Measurements from ENCODE around the gene RALA.

DNA sequence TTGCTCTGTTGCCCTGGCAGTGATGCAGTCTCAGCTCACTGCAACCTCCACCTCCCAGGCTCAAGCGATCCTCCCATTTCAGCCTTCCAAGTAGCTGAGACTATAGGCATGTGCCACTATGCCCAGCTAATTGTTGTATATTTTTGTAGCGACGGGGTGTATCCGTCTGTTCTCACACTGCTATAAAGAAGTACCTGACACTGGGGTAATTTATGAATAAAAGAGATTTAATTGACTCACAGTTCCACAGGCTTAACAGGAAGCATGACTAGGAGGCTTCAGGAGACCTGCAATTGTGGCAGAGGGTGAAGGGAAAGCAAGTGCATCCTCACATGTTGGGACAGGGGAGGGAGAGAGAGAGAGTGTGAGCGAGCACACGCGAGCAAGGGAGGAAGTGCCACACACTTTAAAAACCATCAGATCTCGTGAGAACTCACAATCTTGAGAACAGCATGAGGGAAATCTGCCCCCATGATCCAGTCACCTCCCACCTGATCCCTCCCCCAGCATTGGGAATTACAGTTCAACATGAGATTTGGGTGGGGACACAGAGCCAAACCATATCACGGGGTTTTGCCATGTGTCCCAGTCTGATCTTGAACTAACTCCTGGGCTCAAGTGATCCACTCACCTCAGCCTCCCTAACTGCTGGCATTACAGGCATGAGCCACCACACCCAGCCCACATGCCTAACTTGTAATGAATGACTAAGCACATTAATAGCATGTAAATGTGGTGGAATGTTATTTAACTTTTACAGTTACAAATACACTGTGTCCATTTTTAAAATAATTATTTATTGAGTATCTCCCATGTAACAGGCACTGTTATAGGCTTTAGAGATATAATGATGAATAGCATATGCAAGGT, 65.5 kb downstream of the RALA start:
- TF ChIP-seq, protein P1, sequence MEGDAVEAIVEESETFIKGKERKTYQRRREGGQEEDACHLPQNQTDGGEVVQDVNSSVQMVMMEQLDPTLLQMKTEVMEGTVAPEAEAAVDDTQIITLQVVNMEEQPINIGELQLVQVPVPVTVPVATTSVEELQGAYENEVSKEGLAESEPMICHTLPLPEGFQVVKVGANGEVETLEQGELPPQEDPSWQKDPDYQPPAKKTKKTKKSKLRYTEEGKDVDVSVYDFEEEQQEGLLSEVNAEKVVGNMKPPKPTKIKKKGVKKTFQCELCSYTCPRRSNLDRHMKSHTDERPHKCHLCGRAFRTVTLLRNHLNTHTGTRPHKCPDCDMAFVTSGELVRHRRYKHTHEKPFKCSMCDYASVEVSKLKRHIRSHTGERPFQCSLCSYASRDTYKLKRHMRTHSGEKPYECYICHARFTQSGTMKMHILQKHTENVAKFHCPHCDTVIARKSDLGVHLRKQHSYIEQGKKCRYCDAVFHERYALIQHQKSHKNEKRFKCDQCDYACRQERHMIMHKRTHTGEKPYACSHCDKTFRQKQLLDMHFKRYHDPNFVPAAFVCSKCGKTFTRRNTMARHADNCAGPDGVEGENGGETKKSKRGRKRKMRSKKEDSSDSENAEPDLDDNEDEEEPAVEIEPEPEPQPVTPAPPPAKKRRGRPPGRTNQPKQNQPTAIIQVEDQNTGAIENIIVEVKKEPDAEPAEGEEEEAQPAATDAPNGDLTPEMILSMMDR (conservative IDR thresholded peaks at IDR 0.05 in 1 of 2, IDR thresholded peaks at IDR 0.05 in 1 of 2; ENCODE audit: extremely low read depth in 1 of 2, insufficient read depth in 1 of 2, low read depth in 1 of 2, low read length in 2 of 2), result no peak
- no peak for TF ChIP-seq EZH2 (IDR thresholded peaks at IDR 0.05; ENCODE audit: borderline replicate concordance, low read length)

All from mammary epithelial cell (primary cell).